K562 (cell line): ENCODE results near the gene LPIN2. TPM values are rescaled to one million over a fixed set of nuclear protein-coding genes. Genes with fewer than 3 reads are reported as not detected.

ENCODE experiments used
- ATAC-seq: fragments of 200-7000 bp; cut with Tn5 transposase; 3 replicates; pipeline ENCODE4 v1.9.1; 2020; ENCODE audit warnings: moderate library complexity
- BruUV-seq: library from RNA; stranded (reverse); fragments of 400-500 nt; replicated peaks from 2 replicates; lab custom pipeline; 2021; lab: Mats Ljungman, UMichigan
- CTCF ChIA-PET: fragments of 300-600 bp; formaldehyde crosslinking; extraction: SDS; loops from one replicate; lab custom pipeline; 2021; ENCODE audit warnings: low intra/inter-chr PET ratio; lab: Yijun Ruan, JAX
- POLR2A ChIA-PET: fragments of 300-600, 350-650 bp; sonication (Branson Sonifier 250); formaldehyde crosslinking; extraction: SDS; loops from one replicate; lab custom pipeline; 2021; ENCODE audit warnings: antibody characterized with exemption, inconsistent platforms; lab: Yijun Ruan, JAX
- DNase-seq, 4 experiments: peaks; one replicate each; pipeline versions ENCODE4 v3.0.0 to v3.0.0-alpha.2; 2011 to 2018; ENCODE audit warnings: low spot score in 3 of 4, mixed read lengths in 3 of 4; ENCODE audit errors: extremely low read depth in 1 of 4
- FAIRE-seq: peaks from 2 replicates; lab custom pipeline; 2011; peaks lifted over from hg19 to GRCh38; lab: Jason Lieb, UNC
- H2AFZ ChIP-seq: 2 replicates; pipeline ENCODE4 v1.6.0; 2011; ENCODE audit warnings: low read depth, low read length, control low read depth, inconsistent platforms
- H3K27ac ChIP-seq: fragments of 200-600 bp; 3 replicates; pipeline ENCODE4 v1.8.0; 2011; ENCODE audit warnings: low read depth, mild to moderate bottlenecking, control low read depth, inconsistent platforms, low read length, moderate library complexity, mixed read lengths; ENCODE audit errors: extremely low read depth
- H3K27me3 ChIP-seq, 2 experiments: fragments of 300-600 bp in 1 of 2; 2 replicates in 1 of 2; 3 replicates in 1 of 2; pipeline versions ENCODE4 v1.6.0 to v1.8.0; 2011; ENCODE audit warnings: inconsistent platforms in 2 of 2, low read length in 2 of 2, mild to moderate bottlenecking in 1 of 2, mixed read lengths in 1 of 2, moderate library complexity in 1 of 2; ENCODE audit not compliant: control insufficient read depth in 2 of 2, insufficient read depth in 2 of 2
- H3K36me3 ChIP-seq: fragments of 300-600 bp; 3 replicates; pipeline ENCODE4 v1.8.0; 2011; ENCODE audit warnings: mild to moderate bottlenecking, low read length, inconsistent platforms; ENCODE audit not compliant: control insufficient read depth, insufficient read depth
- H3K4me1 ChIP-seq, 2 experiments: fragments of 200-600 bp in 1 of 2; replicated peaks in 1 of 2; 2 replicates in 1 of 2; 3 replicates in 1 of 2; pipeline versions ENCODE4 v1.5.1 to v1.8.0; 2011; ENCODE audit warnings: inconsistent platforms in 2 of 2, low read length in 2 of 2, mild to moderate bottlenecking in 1 of 2, mixed read lengths in 1 of 2, moderate library complexity in 1 of 2; ENCODE audit not compliant: control insufficient read depth in 2 of 2, insufficient read depth in 2 of 2
- H3K4me2 ChIP-seq: 2 replicates; pipeline ENCODE4 v1.6.1; 2011; ENCODE audit warnings: low read length, control low read depth, inconsistent platforms, mixed read lengths; ENCODE audit not compliant: insufficient read depth
- H3K4me3 ChIP-seq: fragments of 200-600 bp; sonication (generic), shearing (Covaris generic); 2 replicates; pipeline ENCODE4 v1.5.1; 2016; ENCODE audit warnings: control low read depth, inconsistent platforms
- H3K79me2 ChIP-seq: fragments of 200-600 bp; 3 replicates; pipeline ENCODE4 v1.8.0; 2011; ENCODE audit warnings: low read length, inconsistent platforms; ENCODE audit not compliant: control insufficient read depth, insufficient read depth
- H3K9ac ChIP-seq, 2 experiments: 2 replicates each; pipeline versions ENCODE4 v1.6.0 to v1.6.1; 2011; ENCODE audit warnings: low read depth in 2 of 2, low read length in 2 of 2, control low read depth in 1 of 2, inconsistent platforms in 1 of 2, mild to moderate bottlenecking in 1 of 2, mixed read lengths in 1 of 2; ENCODE audit not compliant: insufficient read depth in 1 of 2
- H3K9me1 ChIP-seq: one replicate; pipeline ENCODE4 v1.6.0; 2011; ENCODE audit warnings: inconsistent platforms, mild to moderate bottlenecking, low read length, moderate library complexity; ENCODE audit not compliant: control insufficient read depth, insufficient read depth
- H3K9me3 ChIP-seq: replicated peaks from 2 replicates; pipeline ENCODE4 v1.5.1; 2011; ENCODE audit warnings: low read depth, low read length, inconsistent platforms; ENCODE audit not compliant: control insufficient read depth, insufficient read depth
- H4K20me1 ChIP-seq: replicated peaks from 2 replicates; pipeline ENCODE4 v1.6.1; 2011; ENCODE audit warnings: low read length, inconsistent platforms, mixed read lengths; ENCODE audit not compliant: control insufficient read depth, insufficient read depth
- BRF2 ChIP-seq: IDR thresholded peaks from 3 replicates; pipeline ENCODE4 v1.6.1; 2011; ENCODE audit warnings: borderline replicate concordance, mild to moderate bottlenecking; ENCODE audit not compliant: insufficient read length, insufficient read depth
- CREB5 ChIP-seq: fragments of 250-450 bp; sonication (Bioruptor Pico); IDR thresholded peaks from 2 replicates; pipeline ENCODE4 v1.5.0; 2020; ENCODE audit warnings: mild to moderate bottlenecking
- FOSL1 ChIP-seq: fragments of 200-800 bp; sonication (Bioruptor generic); conservative IDR thresholded peaks from 2 replicates; pipeline ENCODE4 v1.6.1; 2016; ENCODE audit warnings: missing genetic modification characterization, missing compliant biosample characterization
- FOXK2 ChIP-seq, 2 experiments: fragments of 450-650 bp; IDR thresholded peaks in 1 of 2; conservative IDR thresholded peaks in 1 of 2; 2 replicates each; pipeline ENCODE4 v1.6.1; 2016; ENCODE audit warnings: low read depth in 2 of 2, mild to moderate bottlenecking in 1 of 2
- ID3 ChIP-seq, 2 experiments: fragments of 250-450 bp in 1 of 2; fragments of 450-650 bp in 1 of 2; sonication (Bioruptor Pico) in 1 of 2; IDR thresholded peaks; 2 replicates each; pipeline versions ENCODE4 v1.6.1 to v1.8.0; 2016 to 2021; ENCODE audit warnings: mild to moderate bottlenecking in 2 of 2, moderate library complexity in 2 of 2, missing compliant biosample characterization in 1 of 2, missing genetic modification characterization in 1 of 2
- IRF1 ChIP-seq: sonication (generic); formaldehyde crosslinking; IDR thresholded peaks from 2 replicates; pipeline ENCODE4 v1.8.0; 2022; ENCODE audit warnings: missing genetic modification reagents, mild to moderate bottlenecking, borderline replicate concordance
- NCOA6 ChIP-seq: fragments of 450-650 bp; IDR thresholded peaks from 2 replicates; pipeline ENCODE4 v1.6.1; 2017; ENCODE audit warnings: mild to moderate bottlenecking
- POLR2AphosphoS2 ChIP-seq: IDR thresholded peaks from 2 replicates; pipeline ENCODE4 v1.6.1; 2012; ENCODE audit warnings: low read length, improper control_type of control experiment
- RFX5 ChIP-seq: IDR thresholded peaks from 2 replicates; pipeline ENCODE4 v1.6.1; 2011; ENCODE audit warnings: low read depth, mild to moderate bottlenecking, improper control_type of control experiment, low read length
- SMC3 ChIP-seq: conservative IDR thresholded peaks from 2 replicates; pipeline ENCODE4 v1.6.1; 2011; ENCODE audit warnings: low read depth, low read length, improper control_type of control experiment; ENCODE audit not compliant: insufficient read depth
- SRF ChIP-seq, 2 experiments: fragments of 250-450, 450-650 bp in 1 of 2; sonication (Bioruptor Pico) in 1 of 2; sonication (generic) in 1 of 2; formaldehyde crosslinking; IDR thresholded peaks; 2 replicates each; pipeline versions ENCODE4 v1.5.0 to v1.5.1; 2020 to 2022; ENCODE audit warnings: mild to moderate bottlenecking in 1 of 2, missing genetic modification reagents in 1 of 2
- TEAD4 ChIP-seq, 2 experiments: sonication (generic) in 1 of 2; formaldehyde crosslinking in 1 of 2; IDR thresholded peaks; 2 replicates each; pipeline versions ENCODE4 v1.6.1 to v1.8.0; 2012 to 2022; ENCODE audit warnings: borderline replicate concordance in 1 of 2, inconsistent platforms in 1 of 2, low read length in 1 of 2, mild to moderate bottlenecking in 1 of 2, missing genetic modification reagents in 1 of 2
- ZNF184 ChIP-seq: sonication (generic); formaldehyde crosslinking; IDR thresholded peaks from 2 replicates; pipeline ENCODE4 v1.5.0; 2020; ENCODE audit warnings: missing genetic modification reagents
- ZNF436 ChIP-seq: fragments of 250-450, 450-650 bp; sonication (Bioruptor Pico); formaldehyde crosslinking; IDR thresholded peaks from 2 replicates; pipeline ENCODE4 v1.7.0; 2020; ENCODE audit warnings: mild to moderate bottlenecking
- WGBS: fragments of 100-300 bp; shearing (Covaris generic); methylation state at CpG from one replicate; pipeline ENCODE4 v1.1.6; 2016; ENCODE audit warnings: low coverage, mixed read lengths; ENCODE audit not compliant: insufficient coverage; ENCODE audit errors: missing lambda C conversion rate; 5-methylcytosine and 5-hydroxymethylcytosine counted together
- in situ Hi-C: fragments of 300-500 bp; cut with MboI; formaldehyde crosslinking; loops from 4 replicates; pipeline ENCODE4 v1.15.0; 2018; ENCODE audit warnings: inconsistent platforms, mixed read lengths
- intact Hi-C: fragments of 100-400 bp; cut with micrococcal nuclease; formaldehyde crosslinking; loops from 2 replicates; pipeline ENCODE4 v1.14.2; 2022
- polyA plus RNA-seq, 8 experiments: library from polyadenylated mRNA; depleted of rRNA in 4 of 8; stranded (reverse) in 5 of 8; unstranded in 3 of 8; fragments of >200 nt; fragmentation: Nextera tagmentation in 2 of 8; fragmentation: Illumina TruSeq in 1 of 8; extraction: Ambion mirVana in 2 of 8; extraction: Trizol in 1 of 8; gene quantifications; 2 replicates each; pipeline versions ENCODE4 v1.2.1 to v1.2.3, GENCODE V29; 2011 to 2014; ENCODE audit warnings: inconsistent platforms in 1 of 8, missing spikeins in 1 of 8
- total RNA-seq, 7 experiments: library from RNA; depleted of rRNA in 6 of 7; stranded (reverse); fragments of >200 nt in 6 of 7; fragmentation: Illumina TruSeq in 2 of 7; extraction: Trizol in 2 of 7; gene quantifications; 2 replicates each; pipeline versions ENCODE4 v1.2.1 to v1.2.3, GENCODE V29; 2011 to 2021; ENCODE audit warnings: low replicate concordance in 1 of 7

Gene LPIN2
- total and polyA plus RNA-seq, 9 of the 15 experiments (the other 6 are each of a cell fraction or from before 2014, with no cell fraction given): 5.2 to 34.8 (median 24.6) TPM

- H3K4me1 ChIP-seq: peaks cover 14 to 40% of the 10 kb centered on the region in 2 experiments
- 2% methylated on average over 6 of the region's 6 CpGs for WGBS
- ATAC-seq: peak; percentile 92
- ChIA-PET POLR2A (interaction anchor here (0.6 to 3.9 kb wide), 21 partner anchors 9 to 468 kb away, joined by 3 to 39 read pairs (median 4); partner anchors contain the start of genes LPIN2, METTL4, MYL12A and NDC80), CTCF (interaction anchor here (0.9 kb wide), 1 partner anchor 250 kb away, joined by 3 read pairs; no protein-coding TSS in a partner anchor)
- H2AFZ ChIP-seq: peak overlapping the region; percentile 51
- peak; percentile 87 for FAIRE-seq
- in situ Hi-C loops: no loop called here
- intact Hi-C loops: loop anchor here (1.0 to 2.0 kb wide), 5 partner anchors 18 to 250 kb away; partner anchors contain the start of gene LPIN2
- H3K27me3 ChIP-seq: no peaks in the 10 kb centered on the region
- no peaks in the 10 kb centered on the region for H3K9me1 ChIP-seq
- H3K36me3 ChIP-seq: peaks cover 13% of the 10 kb centered on the region
- H3K9ac ChIP-seq: peak overlapping the region; percentile 42 to 77; a peak in 3 of 4 replicates
- peak overlapping the region; percentile 64 for H3K4me2 ChIP-seq
- DNase-seq: peak; percentile 90 to 92 (median 91)
- BruUV-seq: no TSS peak
- H3K79me2 ChIP-seq: peaks cover 88% of the 10 kb centered on the region
- peak overlapping the region; percentile 74 for H3K27ac ChIP-seq
- no peak overlapping the region for H3K4me3 ChIP-seq
- H3K9me3 ChIP-seq: no peaks in the 10 kb centered on the region
- no peaks in the 10 kb centered on the region for H4K20me1 ChIP-seq
- TF ChIP-seq NCOA6 (no peak), ID3 (CRISPR knock-in tag; IDR thresholded peaks at IDR 0.05) (no peak), ID3 (tag; IDR thresholded peaks at IDR 0.05) (no peak), FOSL1 (no peak; the same call in 1 of the 2 replicates), RFX5 (no peak), IRF1 (CRISPR knock-in tag) (no peak), ZNF184 (CRISPR knock-in tag) (no peak), TEAD4 (IDR thresholded peaks at IDR 0.05; ENCODE audit: low read length) (peak; percentile 78), TEAD4 (CRISPR knock-in tag; IDR thresholded peaks at IDR 0.05; ENCODE audit: borderline replicate concordance) (no peak), ZNF436 (CRISPR knock-in tag) (no peak), CREB5 (CRISPR knock-in tag) (no peak), SRF (CRISPR knock-in tag; IDR thresholded peaks at IDR 0.05) (no peak), SMC3 (peak; percentile 62), FOXK2 (conservative IDR thresholded peaks at IDR 0.05 in 1 of 2, IDR thresholded peaks at IDR 0.05 in 1 of 2; ENCODE audit: low read depth in 2 of 2) (peak; percentile 41 to 64; a peak in 3 of 4 replicates), POLR2AphosphoS2 (no peak), BRF2 (no peak)
Observed at GRCh38 chr18:2994603-2995432, 18.1 kb downstream of the LPIN2 start.
